Ascending aorta (tissue), 2 donors: ENCODE data around the gene SHC2. TPM values are rescaled to one million over a fixed set of nuclear protein-coding genes. Genes with fewer than 3 reads are reported as not detected.

Experiments
- DNase-seq, 2 donors: peaks; one replicate each; pipeline ENCODE4 v3.0.0-alpha.2; 2019; ENCODE audit warnings: low spot score in 2 of 2
- H3K27ac ChIP-seq, 2 donors: fragments of 200-600 bp; sonication (generic); one replicate each; pipeline ENCODE4 v1.5.1; 2016 to 2017; ENCODE audit warnings: mild to moderate bottlenecking in 1 of 2
- H3K27me3 ChIP-seq: fragments of 200-600 bp; sonication (generic); one replicate; pipeline ENCODE4 v1.5.1; 2017
- H3K36me3 ChIP-seq, 2 donors: fragments of 200-600 bp; sonication (generic); one replicate each; pipeline ENCODE4 v1.5.1; 2016
- H3K4me1 ChIP-seq, 2 donors: fragments of 200-600 bp; sonication (generic); one replicate each; pipeline ENCODE4 v1.5.1; 2016 to 2017; ENCODE audit warnings: mild to moderate bottlenecking in 1 of 2
- H3K4me3 ChIP-seq, 2 donors: fragments of 200-600 bp; sonication (generic); one replicate each; pipeline ENCODE4 v1.5.1; 2016 to 2017; ENCODE audit warnings: mild to moderate bottlenecking in 1 of 2
- H3K9me3 ChIP-seq, 2 donors: fragments of 200-600 bp; sonication (generic); one replicate each; pipeline ENCODE4 v1.5.1; 2016
- CTCF ChIP-seq, 3 experiments: fragments of 200-600 bp in 2 of 3; fragments of 450-650 bp in 1 of 3; sonication (generic) in 2 of 3; IDR thresholded peaks; one replicate each; pipeline ENCODE4 v1.5.1; 2016 to 2019; ENCODE audit warnings: antibody characterized with exemption in 3 of 3, mild to moderate bottlenecking in 1 of 3, moderate library complexity in 1 of 3
- intact Hi-C: fragments of 100-400 bp; cut with DNase I; formaldehyde crosslinking; loops from one replicate; pipeline ENCODE4 v1.15.1; 2023
- total RNA-seq: library from RNA; depleted of rRNA; stranded (reverse); fragments of >200 nt; gene quantifications from one replicate; pipeline ENCODE4 v1.1.0, GENCODE V29; 2016

Gene SHC2
- total RNA-seq, 1 donor from 2014 or later: 51.2 TPM

DNA sequence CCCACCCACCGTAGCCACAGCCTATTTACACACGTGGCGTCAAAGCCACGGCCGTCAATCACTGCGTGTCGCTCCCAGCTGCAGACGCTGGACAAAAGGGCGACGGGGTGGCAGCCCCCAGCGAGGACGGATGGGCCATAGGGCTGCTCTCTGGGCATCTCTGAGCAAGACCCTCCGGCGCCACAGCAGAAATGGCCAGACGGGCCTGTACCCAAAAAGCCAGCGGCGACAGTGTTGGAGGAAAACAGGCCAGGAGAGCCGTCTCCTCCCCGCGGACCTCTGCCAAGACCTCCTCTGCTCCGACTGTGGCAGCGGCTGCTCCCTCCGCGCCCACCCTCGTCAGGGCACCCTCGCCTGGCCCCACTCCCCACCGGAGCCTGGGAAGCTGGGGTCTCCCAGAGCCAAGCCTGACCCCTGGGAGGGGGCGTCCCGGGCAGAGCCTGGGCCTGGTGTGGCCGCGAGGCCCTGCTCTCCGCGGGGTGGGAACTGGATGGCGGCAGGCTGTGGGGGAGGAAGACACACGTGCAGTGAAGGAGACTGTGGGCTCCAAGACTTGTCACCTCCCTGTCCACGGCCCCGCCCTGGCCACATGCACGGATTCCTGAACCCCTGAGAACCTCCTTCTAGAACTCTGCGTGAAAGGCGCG lies 54.6 kb downstream of the SHC2 start:
- TF ChIP-seq CTCF (IDR thresholded peaks at IDR 0.05): no peak
- intact Hi-C loops: no loop called here
- no peak overlapping the region for H3K4me3 ChIP-seq
- peaks cover 10 to 15% of the 10 kb centered on the region in 2 donors for H3K4me1 ChIP-seq
- no peak for DNase-seq
- H3K36me3 ChIP-seq: no peaks in the 10 kb centered on the region
- peaks cover 14% of the 10 kb centered on the region for H3K27me3 ChIP-seq
- H3K27ac ChIP-seq: no peak overlapping the region
- no peaks in the 10 kb centered on the region for H3K9me3 ChIP-seq

- peaks cover 10 to 15% of the 10 kb centered on the region in 2 donors for H3K4me1 ChIP-seq
- H3K36me3 ChIP-seq: no peaks in the 10 kb centered on the region
- DNase-seq: no peak
- H3K9me3 ChIP-seq: no peaks in the 10 kb centered on the region
- no peak for TF ChIP-seq CTCF (IDR thresholded peaks at IDR 0.05)
- intact Hi-C loops: no loop called here
- peaks cover 14% of the 10 kb centered on the region for H3K27me3 ChIP-seq
- no peak overlapping the region for H3K4me3 ChIP-seq
- no peak overlapping the region for H3K27ac ChIP-seq
Observed at GRCh38 chr19:405121-405965, 55.5 kb downstream of the SHC2 start.

DNA sequence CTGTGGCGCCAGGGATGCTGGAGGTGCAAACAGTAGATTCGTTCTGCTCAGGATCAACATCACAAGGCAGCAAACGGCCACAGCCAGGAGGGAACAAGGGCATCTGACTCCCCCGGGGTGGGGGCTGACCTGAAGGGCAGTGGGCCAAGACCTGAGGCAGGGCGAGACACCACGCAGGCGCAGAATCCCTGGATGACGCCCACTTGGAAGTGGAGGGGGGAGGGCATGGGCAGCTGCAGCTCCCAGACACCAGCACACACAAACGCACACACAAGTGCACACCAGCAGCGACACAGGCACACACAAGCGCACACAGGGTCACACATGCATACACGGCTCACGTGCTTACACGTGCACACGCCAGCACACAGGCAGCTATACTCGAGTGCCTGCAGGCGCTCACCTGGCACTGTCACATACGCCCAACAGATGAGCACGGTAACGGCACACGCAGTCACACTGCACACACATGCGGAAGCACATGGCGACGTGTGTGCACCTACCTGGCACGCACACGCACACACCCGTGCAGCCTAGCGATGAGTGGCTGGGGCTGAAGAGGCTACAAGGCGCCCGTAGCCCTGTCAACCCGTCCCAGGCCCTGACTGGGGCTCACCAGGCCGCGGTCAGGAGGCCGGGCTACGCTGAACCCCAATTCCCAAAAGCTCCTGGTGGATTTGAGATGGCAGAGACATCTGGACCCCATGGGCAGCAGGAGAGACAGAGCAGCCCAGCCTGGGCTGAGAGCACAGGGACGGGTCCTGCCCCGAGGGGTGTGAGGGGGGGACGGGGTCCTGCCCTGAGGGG lies 57.4 kb downstream of the SHC2 start:
- H3K27me3 ChIP-seq: peaks cover 9% of the 10 kb centered on the region
- intact Hi-C loops: no loop called here
- no peaks in the 10 kb centered on the region for H3K9me3 ChIP-seq
- H3K36me3 ChIP-seq: no peaks in the 10 kb centered on the region
- peak in 1 of 2 donors; percentile 19 for DNase-seq
- no peak overlapping the region for H3K27ac ChIP-seq
- TF ChIP-seq CTCF (IDR thresholded peaks at IDR 0.05): no peak
- no peak overlapping the region for H3K4me3 ChIP-seq
- H3K4me1 ChIP-seq: peaks cover 2% of the 10 kb centered on the region in 2 donors

- TF ChIP-seq CTCF (IDR thresholded peaks at IDR 0.05): no peak
- DNase-seq: no peak
- Histone ChIP-seq H3K27ac (no peak overlapping the region), H3K36me3 (no peaks in the 10 kb centered on the region), H3K9me3 (no peaks in the 10 kb centered on the region), H3K4me1 (no peaks in the 10 kb centered on the region), H3K27me3 (peaks cover 2% of the 10 kb centered on the region), H3K4me3 (no peak overlapping the region)
- intact Hi-C loops: no loop called here
Observed at GRCh38 chr19:402786-403185, 58.0 kb downstream of the SHC2 start.

DNA sequence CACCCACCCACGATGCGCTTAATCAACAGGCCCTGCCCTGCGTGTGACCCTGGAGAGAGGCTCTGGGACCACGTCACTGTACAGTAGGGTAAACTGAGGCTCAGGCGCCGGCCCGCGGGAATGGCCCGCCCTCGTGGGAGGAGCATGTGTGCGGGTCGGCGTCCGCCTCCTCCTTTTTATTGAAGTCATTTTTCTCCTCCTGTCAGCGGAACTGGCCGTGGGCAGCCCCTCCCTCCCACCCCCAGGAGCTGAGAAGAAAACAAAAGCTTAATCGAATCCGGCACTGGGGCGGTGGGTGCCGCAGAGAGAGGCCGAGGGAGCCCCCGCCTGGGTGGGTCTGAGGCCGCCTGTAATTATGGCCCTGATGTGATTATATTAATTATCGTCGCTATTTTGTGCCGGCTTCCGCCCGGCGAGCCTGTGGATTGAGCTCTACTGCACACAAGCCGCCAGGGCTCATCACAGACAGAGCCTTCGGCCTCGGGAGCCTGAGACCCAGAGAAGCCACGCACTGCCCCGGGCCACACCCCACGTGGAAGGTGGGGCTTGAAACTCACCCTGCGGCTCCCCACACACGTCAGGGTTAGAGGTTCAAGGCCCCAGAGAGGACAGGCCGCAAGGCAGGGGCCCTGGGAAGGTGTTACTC lies 58.8 kb downstream of the SHC2 start:
- TF ChIP-seq CTCF (IDR thresholded peaks at IDR 0.05): no peak

More for the DNA sequence above, 58.8 kb downstream of the SHC2 start:
- Histone ChIP-seq H3K36me3 (no peaks in the 10 kb centered on the region), H3K27me3 (no peaks in the 10 kb centered on the region), H3K9me3 (no peaks in the 10 kb centered on the region), H3K27ac (no peak overlapping the region), H3K4me3 (no peak overlapping the region), H3K4me1 (no peaks in the 10 kb centered on the region)
- intact Hi-C loops: no loop called here
- peak in 1 of 2 donors; percentile 46 for DNase-seq
